ENCODE results near the gene DEPP1.
A peak's percentile ranks its signal among the peaks of the same experiment; 100 is the strongest.
"Not testable (repeated sequence)": the region's sequence is repeated elsewhere in the genome, so short reads cannot be mapped to it uniquely, and the experiment has no call there.

Gene DEPP1

GRCh38 chr10:44978570-44979280, at the start of gene DEPP1:
Gene DEPP1, minus strand, starts transcription at chr10:44978809. Its CDS starts 779 bp downstream, at chr10:44978030.
- TF ChIP-seq CTCF (IDR thresholded peaks at IDR 0.05; ENCODE audit: low read depth, low read length), result peak; percentile 14
- peak within 1 kb of the TSS; percentile 72 to 73 for H3K4me3 ChIP-seq (replicated peaks in 1 of 2; ENCODE audit: low read depth in 2 of 2, low read length in 2 of 2)
- peak; percentile 90 to 98 for DNase-seq (ENCODE audit: low read depth in 2 of 2)

- H3K4me3 ChIP-seq (replicated peaks in 1 of 2; ENCODE audit: low read depth in 2 of 2, low read length in 2 of 2), result no peak overlapping the region
- no peak for TF ChIP-seq CTCF (IDR thresholded peaks at IDR 0.05; ENCODE audit: low read depth, low read length)
- peak in 1 of 2 donors; percentile 64 for DNase-seq (ENCODE audit: low read depth in 2 of 2)
These were observed 44.8 kb upstream of the DEPP1 start for GRCh38 chr10:45023426-45023825.

DNA sequence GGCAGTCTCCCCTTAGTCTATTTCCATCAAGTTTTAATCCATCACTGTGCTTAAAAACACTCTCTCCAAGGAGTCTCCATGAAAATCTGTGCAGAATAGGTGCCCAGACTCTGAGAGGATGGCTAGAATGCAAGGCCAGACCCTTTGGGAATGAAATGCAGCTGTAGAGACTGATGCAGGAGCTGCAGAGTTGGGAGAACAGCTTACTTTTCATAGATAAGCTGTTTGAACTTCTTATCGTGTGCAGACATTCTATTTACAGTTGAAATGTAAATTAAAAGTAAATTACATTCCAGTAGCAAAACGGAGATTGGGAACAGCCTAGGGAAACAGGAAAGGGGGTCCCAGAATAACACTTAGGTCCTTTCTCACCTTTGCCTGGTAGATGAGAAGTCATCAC, 37.0 kb upstream of the DEPP1 start:
- no peak for DNase-seq (ENCODE audit: low read depth in 2 of 2)
- no peak for TF ChIP-seq CTCF (IDR thresholded peaks at IDR 0.05; ENCODE audit: low read depth, low read length)
- H3K4me3 ChIP-seq (replicated peaks in 1 of 2; ENCODE audit: low read depth in 2 of 2, low read length in 2 of 2), result no peak overlapping the region

GRCh38 chr10:45014557-45014956, 35.9 kb upstream of the DEPP1 start:
- DNase-seq (ENCODE audit: low read depth in 2 of 2); H3K4me3 ChIP-seq (replicated peaks in 1 of 2; ENCODE audit: low read depth in 2 of 2, low read length in 2 of 2): not testable (repeated sequence)

DNA sequence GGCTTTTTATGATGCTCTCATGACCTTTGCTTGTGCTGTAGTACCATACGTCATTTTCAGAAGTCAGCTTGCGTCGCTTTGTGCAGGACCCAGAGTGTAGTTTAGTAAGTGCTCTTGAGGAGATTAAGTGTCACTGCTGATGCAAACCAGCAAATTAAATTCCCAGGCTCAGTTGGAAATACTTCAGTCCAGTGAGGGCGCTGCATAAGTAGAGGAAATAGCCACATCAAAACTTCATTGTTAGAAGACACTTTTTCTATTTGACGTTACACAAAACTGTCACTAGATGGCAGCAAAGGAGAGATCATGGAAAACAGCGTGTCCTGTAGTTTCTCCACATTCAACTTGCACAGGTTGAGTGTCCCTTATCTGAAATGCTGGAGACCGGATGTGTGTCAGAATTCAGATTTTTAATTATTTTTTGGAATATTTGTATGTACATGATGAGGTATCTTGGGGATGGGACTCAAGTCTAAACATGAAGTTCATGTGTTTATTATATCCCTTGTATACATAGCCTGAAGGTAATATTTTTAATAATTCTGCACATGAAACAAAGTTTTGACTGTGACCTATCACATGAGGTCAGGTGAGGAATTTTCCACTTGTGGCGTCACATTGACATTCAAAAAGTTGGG, 30.0 kb upstream of the DEPP1 start:
- TF ChIP-seq CTCF (IDR thresholded peaks at IDR 0.05; ENCODE audit: low read depth, low read length), result peak; percentile 67
- DNase-seq (ENCODE audit: low read depth in 2 of 2), result peak; percentile 92 to 94
- H3K4me3 ChIP-seq (replicated peaks in 1 of 2; ENCODE audit: low read depth in 2 of 2, low read length in 2 of 2), result no peak overlapping the region

- no peak for DNase-seq (ENCODE audit: low read depth in 2 of 2)
- TF ChIP-seq CTCF (IDR thresholded peaks at IDR 0.05; ENCODE audit: low read depth, low read length), result no peak
- no peak overlapping the region for H3K4me3 ChIP-seq (replicated peaks in 1 of 2; ENCODE audit: low read depth in 2 of 2, low read length in 2 of 2)
These were observed 27.8 kb upstream of the DEPP1 start for GRCh38 chr10:45006276-45007030.

GRCh38 chr10:45005284-45005683, 26.7 kb upstream of the DEPP1 start:
- no peak for TF ChIP-seq CTCF (IDR thresholded peaks at IDR 0.05; ENCODE audit: low read depth, low read length)
- no peak overlapping the region for H3K4me3 ChIP-seq (replicated peaks in 1 of 2; ENCODE audit: low read depth in 2 of 2, low read length in 2 of 2)
- no peak for DNase-seq (ENCODE audit: low read depth in 2 of 2)

Data from cardiac fibroblast (primary cell).